HCT116 (cell line): ENCODE results near the gene CCDC3.

Experiments
- ELF1 ChIP-seq: IDR thresholded peaks from 2 replicates; pipeline ENCODE4 v1.6.1; 2012; ENCODE audit warnings: low read depth, borderline replicate concordance
- EZH2 ChIP-seq: fragments of 200-600 bp; sonication (generic); IDR thresholded peaks from 2 replicates; pipeline ENCODE4 v1.6.1; 2017; ENCODE audit warnings: antibody characterized with exemption, mixed run types
- JUND ChIP-seq: IDR thresholded peaks from 2 replicates; pipeline ENCODE4 v1.6.1; 2012
- POLR2A ChIP-seq: IDR thresholded peaks from 2 replicates; pipeline ENCODE4 v1.7.0; 2011; ENCODE audit warnings: borderline replicate concordance; ENCODE audit not compliant: insufficient read depth, insufficient read length; ENCODE audit errors: extremely low read depth
- POLR2AphosphoS5 ChIP-seq: IDR thresholded peaks from 2 replicates; pipeline ENCODE4 v1.6.1; 2011; ENCODE audit warnings: mild to moderate bottlenecking, low read depth, low read length, moderate library complexity
- SIN3A ChIP-seq: IDR thresholded peaks from 2 replicates; pipeline ENCODE4 v1.6.1; 2012; ENCODE audit warnings: low read depth
- SRF ChIP-seq: IDR thresholded peaks from 2 replicates; pipeline ENCODE4 v1.6.1; 2012; ENCODE audit warnings: low read depth
- YY1 ChIP-seq: IDR thresholded peaks from 2 replicates; pipeline ENCODE4 v1.6.1; 2011; ENCODE audit warnings: low read length, low read depth, moderate library complexity, mild to moderate bottlenecking; ENCODE audit not compliant: insufficient replicate concordance; ENCODE audit errors: extremely low read depth
- ZFX ChIP-seq: fragments of 450-650 bp; IDR thresholded peaks from 2 replicates; pipeline ENCODE4 v1.6.1; 2017
- ZNF274 ChIP-seq: fragments of 200-500 bp; sonication (Bioruptor generic); IDR thresholded peaks from 2 replicates; pipeline ENCODE4 v1.6.1; 2014; ENCODE audit warnings: mild to moderate bottlenecking, low read depth, low read length, inconsistent platforms
- TF ChIP-seq, protein P1 (sequence below), 3 experiments: fragments of 200-600 bp in 1 of 3; sonication (generic) in 1 of 3; IDR thresholded peaks in 2 of 3; conservative IDR thresholded peaks in 1 of 3; 2 replicates each; pipeline ENCODE4 v1.5.1; 2012 to 2017; ENCODE audit warnings: low read depth in 2 of 3, low read length in 2 of 3, antibody characterized with exemption in 1 of 3, borderline replicate concordance in 1 of 3, control low read depth in 1 of 3, mild to moderate bottlenecking in 1 of 3, mixed read lengths in 1 of 3, mixed run types in 1 of 3, moderate library complexity in 1 of 3; ENCODE audit not compliant: insufficient read depth in 1 of 3
- TF ChIP-seq, protein P2 (sequence below): IDR thresholded peaks from 2 replicates; pipeline ENCODE4 v1.6.1; 2012
- TF ChIP-seq, protein P3 (sequence below): IDR thresholded peaks from 2 replicates; pipeline ENCODE4 v1.6.1; 2012; ENCODE audit warnings: low read depth

DNA sequence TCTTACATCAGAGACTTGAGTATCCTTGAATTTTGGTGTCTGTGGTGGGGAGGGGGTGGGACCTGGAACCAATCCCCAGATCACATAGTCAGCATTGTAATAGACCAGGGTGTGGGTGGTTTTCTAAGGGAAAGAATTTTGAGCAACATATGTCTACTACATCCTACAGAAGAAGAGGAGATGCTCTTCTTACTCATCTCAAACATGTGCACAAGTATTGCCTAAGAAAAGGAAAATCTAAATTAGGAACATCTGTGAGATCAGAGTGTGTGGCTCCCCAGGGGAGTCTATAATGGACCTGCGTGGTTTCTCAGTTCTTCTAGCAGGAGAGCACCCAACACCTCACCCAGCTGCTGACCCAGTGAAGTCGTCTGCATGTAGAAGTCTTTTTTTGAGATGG, 148.8 kb downstream of the CCDC3 start:
- TF ChIP-seq, protein P1, sequence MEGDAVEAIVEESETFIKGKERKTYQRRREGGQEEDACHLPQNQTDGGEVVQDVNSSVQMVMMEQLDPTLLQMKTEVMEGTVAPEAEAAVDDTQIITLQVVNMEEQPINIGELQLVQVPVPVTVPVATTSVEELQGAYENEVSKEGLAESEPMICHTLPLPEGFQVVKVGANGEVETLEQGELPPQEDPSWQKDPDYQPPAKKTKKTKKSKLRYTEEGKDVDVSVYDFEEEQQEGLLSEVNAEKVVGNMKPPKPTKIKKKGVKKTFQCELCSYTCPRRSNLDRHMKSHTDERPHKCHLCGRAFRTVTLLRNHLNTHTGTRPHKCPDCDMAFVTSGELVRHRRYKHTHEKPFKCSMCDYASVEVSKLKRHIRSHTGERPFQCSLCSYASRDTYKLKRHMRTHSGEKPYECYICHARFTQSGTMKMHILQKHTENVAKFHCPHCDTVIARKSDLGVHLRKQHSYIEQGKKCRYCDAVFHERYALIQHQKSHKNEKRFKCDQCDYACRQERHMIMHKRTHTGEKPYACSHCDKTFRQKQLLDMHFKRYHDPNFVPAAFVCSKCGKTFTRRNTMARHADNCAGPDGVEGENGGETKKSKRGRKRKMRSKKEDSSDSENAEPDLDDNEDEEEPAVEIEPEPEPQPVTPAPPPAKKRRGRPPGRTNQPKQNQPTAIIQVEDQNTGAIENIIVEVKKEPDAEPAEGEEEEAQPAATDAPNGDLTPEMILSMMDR (IDR thresholded peaks at IDR 0.05 in 2 of 3, conservative IDR thresholded peaks at IDR 0.05 in 1 of 3; ENCODE audit: borderline replicate concordance in 1 of 3, insufficient read depth in 1 of 3, low read depth in 2 of 3, low read length in 2 of 3) = no peak
- TF ChIP-seq ELF1 = no peak
- TF ChIP-seq, protein P2, sequence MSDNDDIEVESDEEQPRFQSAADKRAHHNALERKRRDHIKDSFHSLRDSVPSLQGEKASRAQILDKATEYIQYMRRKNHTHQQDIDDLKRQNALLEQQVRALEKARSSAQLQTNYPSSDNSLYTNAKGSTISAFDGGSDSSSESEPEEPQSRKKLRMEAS = no peak
- TF ChIP-seq POLR2A = no peak
- TF ChIP-seq SIN3A = no peak
- TF ChIP-seq POLR2AphosphoS5 = no peak
- no peak for TF ChIP-seq EZH2
- no peak for TF ChIP-seq ZFX
- no peak for TF ChIP-seq SRF
- no peak for TF ChIP-seq YY1
- no peak for TF ChIP-seq ZNF274
- TF ChIP-seq, protein P3, sequence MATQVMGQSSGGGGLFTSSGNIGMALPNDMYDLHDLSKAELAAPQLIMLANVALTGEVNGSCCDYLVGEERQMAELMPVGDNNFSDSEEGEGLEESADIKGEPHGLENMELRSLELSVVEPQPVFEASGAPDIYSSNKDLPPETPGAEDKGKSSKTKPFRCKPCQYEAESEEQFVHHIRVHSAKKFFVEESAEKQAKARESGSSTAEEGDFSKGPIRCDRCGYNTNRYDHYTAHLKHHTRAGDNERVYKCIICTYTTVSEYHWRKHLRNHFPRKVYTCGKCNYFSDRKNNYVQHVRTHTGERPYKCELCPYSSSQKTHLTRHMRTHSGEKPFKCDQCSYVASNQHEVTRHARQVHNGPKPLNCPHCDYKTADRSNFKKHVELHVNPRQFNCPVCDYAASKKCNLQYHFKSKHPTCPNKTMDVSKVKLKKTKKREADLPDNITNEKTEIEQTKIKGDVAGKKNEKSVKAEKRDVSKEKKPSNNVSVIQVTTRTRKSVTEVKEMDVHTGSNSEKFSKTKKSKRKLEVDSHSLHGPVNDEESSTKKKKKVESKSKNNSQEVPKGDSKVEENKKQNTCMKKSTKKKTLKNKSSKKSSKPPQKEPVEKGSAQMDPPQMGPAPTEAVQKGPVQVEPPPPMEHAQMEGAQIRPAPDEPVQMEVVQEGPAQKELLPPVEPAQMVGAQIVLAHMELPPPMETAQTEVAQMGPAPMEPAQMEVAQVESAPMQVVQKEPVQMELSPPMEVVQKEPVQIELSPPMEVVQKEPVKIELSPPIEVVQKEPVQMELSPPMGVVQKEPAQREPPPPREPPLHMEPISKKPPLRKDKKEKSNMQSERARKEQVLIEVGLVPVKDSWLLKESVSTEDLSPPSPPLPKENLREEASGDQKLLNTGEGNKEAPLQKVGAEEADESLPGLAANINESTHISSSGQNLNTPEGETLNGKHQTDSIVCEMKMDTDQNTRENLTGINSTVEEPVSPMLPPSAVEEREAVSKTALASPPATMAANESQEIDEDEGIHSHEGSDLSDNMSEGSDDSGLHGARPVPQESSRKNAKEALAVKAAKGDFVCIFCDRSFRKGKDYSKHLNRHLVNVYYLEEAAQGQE = no peak
- TF ChIP-seq JUND = no peak
